ENCODE data around the gene UTP18. TPM values are rescaled to one million over a fixed set of nuclear protein-coding genes. Genes with fewer than 3 reads are reported as not detected.

The UTP18 gene
- total and polyA plus RNA-seq, 2 of the 8 experiments (the other 6 are each of a cell fraction or from before 2014, with no cell fraction given), result 17.9 to 85.7 TPM

- CTCF ChIA-PET (ENCODE audit: partially characterized antibody), result no interaction called here
- Histone ChIP-seq H3K9ac (replicated peaks in 1 of 4; ENCODE audit: extremely low read depth in 1 of 4, low read depth in 3 of 4, low read length in 3 of 4) (no peak overlapping the region), H3K18ac (ENCODE audit: extremely low read depth, low read length) (no peak overlapping the region), H3K79me1 (ENCODE audit: low read depth, low read length) (no peaks in the 10 kb centered on the region), H3K4me3 (ENCODE audit: extremely low read depth in 1 of 4, insufficient read depth in 2 of 4, low read depth in 3 of 4, low read length in 4 of 4) (no peak overlapping the region), H2BK5ac (ENCODE audit: low read depth, low read length) (no peak overlapping the region), H4K8ac (ENCODE audit: extremely low read depth, insufficient read depth, low read length) (no peak overlapping the region), H3K23ac (ENCODE audit: insufficient read length) (no peak overlapping the region), H4K20me1 (replicated peaks in 1 of 2; ENCODE audit: control insufficient read depth in 1 of 2, insufficient read depth in 2 of 2, low read length in 2 of 2) (peaks cover 0 to 2% of the 10 kb centered on the region in 2 experiments), H2BK120ac (replicated peaks; ENCODE audit: low read depth, low read length) (no peak overlapping the region), H3K4me1 (replicated peaks in 1 of 4; ENCODE audit: control insufficient read depth in 3 of 4, insufficient read depth in 4 of 4, low read length in 3 of 4) (no peaks in the 10 kb centered on the region), H2BK12ac (ENCODE audit: low read depth, low read length) (no peak overlapping the region), H3K4me2 (ENCODE audit: insufficient read depth in 1 of 2, low read depth in 2 of 2, low read length in 2 of 2) (no peak overlapping the region), H3K36me3 (ENCODE audit: control insufficient read depth in 2 of 4, insufficient read depth in 4 of 4, low read length in 3 of 4) (peaks cover 0 to 27% (median 12%) of the 10 kb centered on the region in 4 experiments; a peak in 3 of 8 replicates), H3K79me2 (ENCODE audit: control insufficient read depth in 1 of 2, insufficient read depth in 2 of 2, low read length in 2 of 2) (peaks cover 0 to 67% of the 10 kb centered on the region in 2 experiments; a peak in 3 of 4 replicates), H3K56ac (replicated peaks; ENCODE audit: insufficient read length, low read depth, low read length) (no peak overlapping the region), H3K9me3 (ENCODE audit: insufficient read depth in 2 of 2, low read depth in 1 of 2, low read length in 1 of 2) (no peaks in the 10 kb centered on the region), H4K5ac (ENCODE audit: insufficient read length, low read depth, low read length) (no peak overlapping the region), H3K27me3 (replicated peaks in 1 of 4; ENCODE audit: control insufficient read depth in 3 of 4, extremely low read depth in 1 of 4, insufficient read depth in 3 of 4, low read length in 3 of 4) (no peaks in the 10 kb centered on the region), H2BK20ac (ENCODE audit: low read length) (no peak overlapping the region), H3K27ac (ENCODE audit: low read depth, low read length) (no peak overlapping the region), H2AK5ac (ENCODE audit: low read depth, low read length) (no peak overlapping the region), H3K4ac (replicated peaks; ENCODE audit: insufficient read length, low read depth, low read length) (no peak overlapping the region), H2BK15ac (ENCODE audit: low read length) (no peak overlapping the region), H3K14ac (ENCODE audit: insufficient read length) (no peak overlapping the region), H3K23me2 (ENCODE audit: low read depth, low read length) (no peaks in the 10 kb centered on the region), H2AFZ (ENCODE audit: low read length) (no peak overlapping the region), H4K91ac (replicated peaks; ENCODE audit: insufficient read length, low read length) (no peak overlapping the region)
- POLR2A ChIA-PET (ENCODE audit: partially characterized antibody), result interaction anchor here (1.5 to 1.6 kb wide), 2 partner anchors 8 to 11 kb away, joined by 5 read pairs; no protein-coding TSS in a partner anchor
- no peak for FAIRE-seq
- TF ChIP-seq CBX5 (IDR thresholded peaks at IDR 0.05; ENCODE audit: low read depth, low read length) (no peak), RBBP5 (IDR thresholded peaks at IDR 0.05; ENCODE audit: borderline replicate concordance, low read depth, low read length) (no peak), EP300 (IDR thresholded peaks at IDR 0.05; ENCODE audit: borderline replicate concordance in 1 of 2, low read depth in 2 of 2, low read length in 2 of 2) (no peak), BCL11A (IDR thresholded peaks at IDR 0.05; ENCODE audit: low read depth in 2 of 2, low read length in 2 of 2) (no peak), MAX (IDR thresholded peaks at IDR 0.05) (no peak), PHF8 (conservative IDR thresholded peaks at IDR 0.05; ENCODE audit: low read depth, low read length) (no peak), BRCA1 (IDR thresholded peaks at IDR 0.05; ENCODE audit: low read depth, low read length) (no peak), RAD21 (IDR thresholded peaks at IDR 0.05 in 1 of 2, conservative IDR thresholded peaks at IDR 0.05 in 1 of 2; ENCODE audit: low read depth in 2 of 2, low read length in 2 of 2) (no peak), JUND (IDR thresholded peaks at IDR 0.05; ENCODE audit: low read length) (no peak)
- TF ChIP-seq, protein P1, sequence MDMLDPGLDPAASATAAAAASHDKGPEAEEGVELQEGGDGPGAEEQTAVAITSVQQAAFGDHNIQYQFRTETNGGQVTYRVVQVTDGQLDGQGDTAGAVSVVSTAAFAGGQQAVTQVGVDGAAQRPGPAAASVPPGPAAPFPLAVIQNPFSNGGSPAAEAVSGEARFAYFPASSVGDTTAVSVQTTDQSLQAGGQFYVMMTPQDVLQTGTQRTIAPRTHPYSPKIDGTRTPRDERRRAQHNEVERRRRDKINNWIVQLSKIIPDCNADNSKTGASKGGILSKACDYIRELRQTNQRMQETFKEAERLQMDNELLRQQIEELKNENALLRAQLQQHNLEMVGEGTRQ (IDR thresholded peaks at IDR 0.05; ENCODE audit: low read length), result no peak
- 95% methylated on average over 3 of the region's 3 CpGs; no CpG with 5 or more reads in 1 of the 2 experiments for WGBS, 2 experiments (ENCODE audit: extremely low coverage in 1 of 2, insufficient coverage in 1 of 2, insufficient read length in 1 of 2, insufficient replicate concordance in 2 of 2, low coverage in 1 of 2, low lambda C conversion rate in 2 of 2, missing lambda C conversion rate in 1 of 2)
- DNase-seq (ENCODE audit: low read depth in 1 of 2, low spot score in 2 of 2), result no peak
Measured at GRCh38 chr17:51250314-51250840, 10.0 kb upstream of the UTP18 start.
